Measurements from ENCODE around the gene FAM185A.
"Not testable (repeated sequence)": the region's sequence is repeated elsewhere in the genome, so short reads cannot be mapped to it uniquely, and the experiment has no call there.

FAM185A gene

DNA sequence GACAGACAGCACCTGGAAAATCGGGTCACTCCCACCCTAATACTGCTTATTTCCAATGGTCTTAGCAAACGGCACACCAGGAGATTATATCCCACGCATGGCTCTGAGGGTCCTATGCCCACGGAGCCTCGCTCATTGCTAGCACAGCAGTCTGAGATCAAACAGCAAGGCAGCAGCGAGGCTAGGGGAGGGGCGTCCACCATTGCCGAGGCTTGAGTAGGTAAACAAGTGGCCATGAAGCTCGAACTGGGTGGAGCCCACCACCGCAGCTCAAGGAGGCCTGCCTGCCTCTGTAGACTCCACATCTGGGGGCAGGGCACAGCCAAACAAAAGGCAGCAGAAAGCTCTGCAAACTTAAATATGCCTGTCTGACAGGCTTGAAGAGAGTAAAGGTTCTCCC is 32.1 kb downstream of the FAM185A start:
- not testable (repeated sequence) for DNase-seq

DNA sequence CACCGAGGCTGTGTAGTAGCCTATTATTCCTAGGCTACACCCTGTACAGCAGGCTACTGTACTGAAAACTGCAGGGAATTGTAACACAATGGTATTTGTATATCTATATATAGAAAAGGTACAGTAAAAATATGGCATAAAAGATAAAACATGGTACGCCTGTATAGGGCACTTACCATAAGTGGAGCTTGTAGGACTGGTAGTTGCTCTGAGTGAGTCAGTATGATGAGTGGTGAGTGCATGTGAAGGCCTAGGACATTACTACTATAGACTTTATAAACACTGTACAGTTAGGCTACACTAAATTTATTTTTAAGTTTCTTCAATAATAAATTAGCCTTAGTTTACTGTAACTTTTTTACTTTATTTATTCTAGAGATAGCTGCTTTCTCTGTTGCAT is 40.0 kb downstream of the FAM185A start:
- DNase-seq = not testable (repeated sequence)

DNA sequence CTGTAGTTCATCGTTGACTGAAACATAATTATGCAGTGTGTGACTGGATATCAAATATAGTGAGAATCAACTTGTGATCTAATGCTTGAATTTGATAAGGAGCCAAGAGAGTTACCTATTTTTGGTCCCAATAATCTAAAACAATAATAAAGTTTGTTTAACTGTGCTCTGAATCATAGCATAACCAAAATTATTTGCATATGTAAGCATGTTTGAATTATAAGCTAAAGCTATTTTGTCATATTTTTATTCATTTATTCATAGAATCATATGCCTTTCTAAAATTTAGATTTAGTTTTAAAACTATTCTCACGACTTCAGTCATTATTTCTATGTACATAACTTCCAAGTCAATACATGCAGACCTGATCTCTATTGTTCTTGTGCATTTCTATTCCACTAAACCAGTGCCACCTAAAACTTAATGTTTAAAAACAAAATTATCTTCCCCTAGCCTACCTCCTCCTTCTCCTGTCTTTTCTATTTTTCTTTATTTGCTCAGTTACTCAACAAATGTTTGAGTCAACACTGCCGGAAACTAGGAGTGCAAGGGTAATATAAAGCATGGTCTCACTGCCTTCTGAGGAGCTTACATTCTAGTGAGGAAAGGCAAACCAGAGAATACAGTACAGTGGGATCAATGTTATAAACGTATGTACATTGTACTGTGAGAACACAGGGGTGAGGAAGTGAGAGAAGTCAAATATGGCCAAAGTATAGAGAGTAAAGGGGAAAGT is 41.7 kb downstream of the FAM185A start:
- not testable (repeated sequence) for DNase-seq

DNA sequence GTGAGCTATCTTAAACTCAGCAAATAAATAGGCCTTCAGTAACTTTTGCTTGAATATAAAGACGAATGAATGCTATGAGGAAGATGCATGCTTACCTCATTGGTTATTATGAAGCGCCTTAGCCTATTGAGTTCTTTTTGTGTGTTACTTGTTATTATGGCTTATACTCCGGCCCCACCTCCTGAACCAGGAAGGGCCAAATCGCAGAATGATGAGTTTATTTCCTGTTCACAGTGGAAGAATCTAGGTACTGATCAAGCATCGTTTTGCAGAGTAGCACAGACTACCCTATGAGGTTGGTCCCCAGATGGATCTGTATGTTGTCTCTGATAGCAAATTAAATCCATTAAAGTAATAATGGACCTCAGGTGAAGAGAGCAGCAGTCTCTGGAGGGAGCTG is 42.6 kb downstream of the FAM185A start:
- not testable (repeated sequence) for DNase-seq

DNA sequence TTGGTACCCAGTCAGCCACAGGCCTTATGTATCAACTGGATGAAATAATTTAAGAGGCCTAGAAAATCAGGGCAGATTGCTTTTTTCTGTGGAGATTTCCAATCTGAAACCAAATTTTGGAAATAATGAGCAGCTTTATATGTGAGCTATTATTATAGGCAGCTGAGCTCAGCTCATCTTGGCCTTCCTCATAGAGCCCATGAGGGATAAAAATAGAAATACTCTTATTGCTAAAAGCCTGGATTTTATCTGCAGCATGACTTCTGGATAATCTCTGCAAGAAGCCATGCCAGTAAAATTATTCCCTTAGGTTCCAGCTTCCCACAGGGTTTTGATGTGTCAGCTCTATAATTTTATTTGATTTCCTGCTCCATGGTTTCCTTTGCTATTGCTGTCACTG is 43.0 kb downstream of the FAM185A start:
- DNase-seq = not testable (repeated sequence)

DNA sequence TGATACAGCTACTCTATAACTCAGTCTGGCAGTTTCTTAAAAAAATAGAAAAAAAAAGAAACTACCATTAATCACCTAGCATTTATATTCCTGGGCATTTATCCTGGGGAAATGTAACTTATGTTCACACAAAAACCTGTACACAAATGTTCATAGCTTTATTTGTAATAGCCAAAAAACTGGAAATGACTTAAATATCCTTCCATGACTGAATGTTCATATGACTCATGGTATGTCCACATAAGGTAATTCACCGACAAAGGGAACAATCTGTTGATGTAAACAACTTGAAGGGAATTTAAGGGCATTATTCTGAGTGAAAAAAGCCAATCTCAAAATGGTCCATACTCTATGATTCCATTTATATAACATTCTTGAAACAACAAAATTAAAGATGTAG is 45.8 kb downstream of the FAM185A start:
- DNase-seq = not testable (repeated sequence)

DNA sequence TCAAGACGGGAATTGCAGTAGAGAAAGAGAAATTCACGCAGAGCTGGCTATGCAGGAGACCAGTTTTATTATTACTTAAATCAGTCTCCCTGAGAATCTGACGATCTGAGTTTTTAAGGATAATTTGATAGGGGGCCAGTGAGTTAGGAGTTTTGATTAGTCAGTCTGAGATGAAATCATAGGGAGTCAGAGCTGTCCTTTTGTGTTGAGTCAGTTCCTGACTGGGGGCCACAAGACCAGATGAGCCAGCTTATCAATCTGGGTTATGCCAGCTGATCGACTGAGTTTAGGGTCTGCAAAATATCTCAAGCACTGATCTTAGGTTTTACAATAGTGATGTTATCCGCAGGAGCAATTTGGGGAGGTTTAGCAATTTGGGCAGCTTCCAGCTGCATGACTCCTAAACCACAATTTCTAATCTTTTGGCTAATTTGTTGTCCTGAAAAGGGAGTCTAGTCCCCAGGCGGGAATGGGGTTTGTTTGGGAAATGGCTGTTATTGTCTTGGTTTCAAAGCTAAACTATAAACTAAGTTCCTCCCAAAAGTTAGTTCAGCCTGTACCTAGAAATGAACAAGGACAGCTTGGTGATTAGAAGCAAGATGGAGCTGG is 47.3 kb downstream of the FAM185A start:
- DNase-seq = not testable (repeated sequence)

DNA sequence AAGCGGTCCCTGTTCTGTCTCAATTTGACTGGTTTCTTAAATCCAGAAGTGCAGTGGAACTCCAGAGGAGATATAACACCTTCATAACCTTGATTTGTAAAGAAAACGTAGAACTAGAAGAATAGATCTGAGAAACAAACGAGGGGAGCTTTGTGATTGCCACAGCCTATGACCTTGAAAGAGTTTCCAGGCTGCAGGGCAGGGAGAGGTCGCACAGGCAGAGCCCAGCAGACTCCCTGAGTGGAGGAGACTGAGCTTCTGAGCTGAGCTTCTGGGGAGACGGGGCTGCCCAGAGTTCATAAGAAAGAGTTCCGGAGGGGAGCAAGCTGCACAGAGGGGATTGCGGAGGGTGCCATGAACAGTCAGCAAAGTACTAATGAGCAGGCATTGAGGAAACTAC is 57.8 kb downstream of the FAM185A start:
- DNase-seq = no peak

DNA sequence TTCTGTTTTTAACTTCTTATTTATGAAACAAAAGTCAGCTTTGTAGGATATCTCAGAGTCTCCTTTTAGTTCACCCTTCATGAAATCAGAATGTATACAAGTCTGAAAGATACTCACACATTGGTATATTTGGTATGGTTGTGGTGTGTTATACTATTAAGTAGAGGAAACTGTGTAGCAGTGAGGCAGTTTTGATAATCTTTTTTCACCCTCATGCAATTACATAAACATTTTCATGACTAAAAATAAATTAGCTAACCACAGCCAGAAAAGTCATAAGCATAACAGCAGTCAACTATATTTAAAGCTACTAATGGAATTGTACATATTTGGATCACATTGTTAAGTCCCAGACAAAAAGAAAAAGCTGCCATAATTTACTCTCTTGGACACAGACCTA is 62.1 kb downstream of the FAM185A start:
- DNase-seq = no peak

DNA sequence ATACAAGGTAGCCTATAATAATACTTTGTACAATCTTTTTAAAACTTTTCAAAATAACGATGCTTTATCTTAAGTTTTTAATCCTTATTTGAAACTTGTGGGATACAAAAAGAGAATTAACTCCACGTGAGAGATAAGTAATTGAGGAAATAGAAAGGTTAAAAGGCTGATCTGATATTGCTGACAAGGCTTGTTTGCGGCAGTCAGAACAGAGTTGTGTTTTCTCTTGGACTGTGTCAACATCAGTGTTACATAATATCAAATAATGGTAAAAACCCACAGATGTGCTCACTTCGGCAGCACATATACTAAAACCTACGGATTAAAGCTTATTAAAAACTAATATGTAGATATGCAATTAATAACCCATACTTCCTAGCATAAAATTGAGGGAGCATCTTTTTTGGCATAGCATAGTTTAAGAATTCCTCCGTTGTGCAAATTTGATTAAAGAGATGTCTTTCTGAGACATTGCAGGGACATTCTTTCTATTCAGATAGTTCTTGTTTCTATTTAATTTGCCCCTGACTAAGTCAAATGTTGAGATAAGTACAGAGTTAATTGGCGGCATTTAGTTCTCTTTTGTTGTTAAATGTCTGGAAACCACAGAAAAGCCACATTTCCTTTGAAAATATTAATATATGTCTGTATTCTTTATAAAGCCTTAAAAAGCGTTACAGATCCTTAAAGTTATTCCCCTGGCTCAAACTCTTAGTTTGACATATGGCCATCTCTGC is 63.3 kb downstream of the FAM185A start:
- no peak for DNase-seq

DNA sequence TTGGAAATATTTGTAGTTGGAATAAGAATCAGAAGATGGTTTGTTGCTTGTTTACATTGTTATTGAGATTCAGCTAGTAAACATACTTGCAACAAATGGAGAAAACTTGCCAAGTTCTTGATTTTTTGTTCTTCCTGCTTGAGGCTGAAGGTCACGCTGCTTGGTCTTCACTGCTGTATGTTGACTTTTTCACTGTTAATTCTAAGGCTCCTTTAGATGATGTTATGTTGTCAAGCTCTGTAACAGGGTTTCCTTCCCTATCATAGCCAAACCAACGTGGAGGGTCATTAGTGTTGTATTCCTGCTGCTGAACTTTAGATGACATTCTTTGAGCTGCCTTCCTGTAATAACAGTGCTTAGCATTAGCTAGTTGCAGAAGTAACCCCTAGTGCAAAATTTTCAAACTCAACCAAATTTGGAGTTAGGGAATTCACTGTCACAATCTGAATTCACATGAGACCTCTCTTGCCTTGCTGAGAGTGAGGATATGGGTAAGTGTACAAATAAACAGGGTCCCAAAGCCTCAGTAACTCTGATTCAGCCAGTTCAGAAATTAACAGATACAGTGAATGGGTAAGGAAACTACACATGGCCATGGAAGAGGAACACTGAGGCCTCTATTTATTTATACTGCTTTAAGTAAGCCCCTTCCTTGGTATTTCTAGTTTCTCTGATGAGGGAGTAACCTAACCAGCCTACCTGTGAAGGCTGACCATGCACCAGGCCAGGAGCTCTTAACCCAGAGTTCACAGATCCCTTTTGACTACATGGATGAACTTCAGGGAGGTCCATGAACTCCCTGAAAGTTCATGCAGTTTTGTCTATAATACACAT is 64.6 kb downstream of the FAM185A start:
- DNase-seq = no peak

DNA sequence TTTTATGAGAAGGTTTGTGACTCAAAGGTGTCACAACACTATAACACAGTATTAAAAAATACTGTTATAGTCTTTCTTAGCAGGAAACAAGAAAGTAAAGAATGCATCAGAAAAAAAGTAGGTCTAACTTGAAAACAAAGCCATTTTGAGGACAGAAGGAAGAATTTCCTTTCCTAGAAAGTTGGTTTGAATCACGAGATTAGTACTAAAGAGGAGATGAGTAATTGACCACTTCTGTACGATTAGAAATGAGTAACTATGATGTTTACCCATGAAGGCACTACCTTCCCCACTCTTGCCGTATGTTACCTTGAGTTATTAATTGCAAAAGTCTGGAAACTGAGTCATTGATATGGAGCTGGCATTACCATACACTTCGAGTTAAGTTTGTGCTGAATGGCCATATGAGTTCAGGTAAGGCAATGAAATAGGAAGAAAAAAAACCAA is 65.2 kb downstream of the FAM185A start:
- no peak for DNase-seq

DNA sequence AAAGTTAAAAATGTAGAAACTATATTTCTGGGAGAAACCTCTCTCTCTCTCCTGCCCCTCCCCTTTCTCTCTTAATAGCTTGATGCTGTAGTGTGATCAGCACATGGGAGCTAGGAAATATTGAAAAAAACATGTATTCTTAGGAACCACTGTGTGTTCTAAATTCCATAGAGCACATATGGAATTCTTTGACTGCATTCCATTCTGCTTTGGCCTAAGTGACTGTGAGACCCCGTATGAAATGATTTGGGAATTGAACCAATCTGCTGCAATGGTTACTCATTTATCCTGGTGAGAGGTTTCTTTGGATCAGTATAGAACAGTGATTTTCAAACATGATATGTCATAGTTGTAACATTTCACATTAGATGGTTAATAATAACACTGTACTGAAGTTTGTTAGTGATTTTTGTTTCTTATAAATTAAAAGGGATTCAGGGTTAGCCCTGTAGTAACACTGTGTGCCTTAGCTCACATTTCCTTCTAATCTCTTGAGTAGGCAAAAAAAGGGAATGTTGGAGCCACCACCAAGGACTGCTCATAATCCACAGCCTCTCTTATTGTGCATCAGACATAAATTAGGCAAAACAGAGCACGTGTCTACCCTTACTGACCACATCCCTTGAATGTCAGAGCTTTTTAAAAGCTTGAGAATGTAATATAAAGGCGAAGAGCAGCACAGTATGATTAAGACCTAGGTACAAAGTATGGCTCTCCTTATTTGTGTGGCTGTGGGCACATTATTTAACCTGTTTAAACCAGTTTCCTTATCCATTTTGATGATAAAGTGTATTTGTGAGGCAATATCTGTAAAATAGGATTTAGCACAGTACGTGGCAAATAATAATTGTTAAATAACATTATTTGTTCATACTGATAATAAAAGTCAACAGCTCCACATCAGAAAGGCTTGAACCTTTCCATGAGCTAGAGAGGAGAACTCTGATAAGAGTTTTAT is 69.1 kb downstream of the FAM185A start:
- no peak for DNase-seq

DNA sequence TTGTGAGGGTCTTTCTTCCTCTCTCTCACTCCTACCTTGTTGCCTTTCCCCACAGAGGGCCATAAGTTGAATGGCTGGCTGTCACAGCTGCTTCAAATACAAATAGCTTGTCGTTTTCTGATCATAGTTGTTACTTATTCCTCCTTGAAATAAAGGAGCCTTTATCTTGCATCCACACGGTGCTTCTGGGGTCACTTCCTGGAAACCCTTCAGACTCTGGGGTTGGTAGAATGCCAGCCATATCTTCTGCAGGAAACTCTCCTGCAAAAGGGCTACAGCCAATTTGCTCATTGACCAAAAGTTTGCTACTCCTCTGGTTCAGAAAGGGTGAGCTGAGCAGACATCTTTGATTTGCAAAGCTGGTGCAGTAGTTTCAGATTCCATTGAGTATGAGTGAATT is 70.4 kb downstream of the FAM185A start:
- no peak for DNase-seq

DNA sequence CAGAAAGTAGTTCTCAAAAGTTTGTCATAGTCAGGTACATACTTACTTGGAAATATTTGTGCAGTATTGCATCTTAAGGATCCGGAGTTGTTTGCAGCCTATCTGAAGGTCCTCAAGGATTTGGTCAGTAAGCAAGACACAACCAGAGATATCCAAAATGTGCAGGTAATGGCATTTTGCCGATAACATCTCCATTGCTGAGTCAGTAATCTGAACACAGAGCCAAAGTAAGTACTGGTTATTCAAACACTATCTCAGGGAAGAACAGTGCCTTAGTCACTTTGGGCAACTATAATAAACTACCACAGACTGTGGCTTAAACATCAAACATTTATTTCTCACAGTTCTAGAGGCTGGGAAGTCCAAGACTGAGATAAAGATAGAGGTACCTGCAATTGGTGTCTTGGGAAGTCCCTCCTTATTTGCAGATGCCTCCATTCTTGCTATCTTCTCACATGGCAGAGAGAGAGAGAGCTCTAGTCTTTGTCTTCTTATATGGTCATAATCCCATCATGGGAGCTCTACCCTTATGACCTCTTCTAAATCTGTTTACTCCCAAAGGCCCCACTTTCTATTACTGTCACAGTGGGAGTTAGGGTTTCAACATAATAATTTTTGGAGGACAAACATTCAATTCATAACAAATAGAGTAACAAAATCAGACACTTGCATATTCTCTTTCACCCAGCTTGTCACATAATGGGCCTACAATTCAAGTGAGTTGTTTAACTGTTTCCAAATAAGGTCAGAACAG is 73.4 kb downstream of the FAM185A start:
- no peak for DNase-seq

DNA sequence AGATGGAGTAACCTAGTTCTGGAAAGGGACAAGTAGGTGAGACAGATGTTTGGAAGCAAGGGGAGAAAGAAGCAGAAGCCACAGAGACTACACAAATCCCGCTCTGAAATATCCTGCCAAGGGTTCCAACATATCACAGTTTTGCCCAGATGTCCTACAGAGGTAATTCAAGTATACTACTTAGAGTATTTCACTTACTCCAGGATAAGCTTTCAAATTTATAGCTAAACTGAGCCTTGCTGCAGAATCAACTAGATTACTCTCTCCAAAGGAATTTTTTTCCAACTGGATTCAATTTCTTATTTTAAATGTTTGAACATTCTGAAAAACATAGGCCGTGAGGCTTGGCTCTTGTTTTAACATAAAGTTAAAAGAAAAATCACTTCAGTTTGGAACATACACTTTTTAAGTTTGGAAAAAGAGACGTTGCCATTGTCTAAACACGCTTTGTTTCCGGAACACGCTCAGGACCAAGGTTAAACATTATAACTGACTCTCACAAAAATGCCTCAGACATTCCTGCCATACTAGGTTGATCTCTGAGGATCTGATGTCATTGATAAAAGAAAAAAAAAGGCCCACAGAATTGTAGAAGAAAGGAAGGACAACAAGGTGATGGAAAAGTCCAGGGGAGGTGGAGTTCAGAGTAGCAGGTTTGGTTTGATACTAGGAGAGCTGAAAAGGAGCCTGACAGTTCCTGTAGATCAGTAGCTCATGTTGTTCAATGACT is 74.8 kb downstream of the FAM185A start:
- DNase-seq = no peak

DNA sequence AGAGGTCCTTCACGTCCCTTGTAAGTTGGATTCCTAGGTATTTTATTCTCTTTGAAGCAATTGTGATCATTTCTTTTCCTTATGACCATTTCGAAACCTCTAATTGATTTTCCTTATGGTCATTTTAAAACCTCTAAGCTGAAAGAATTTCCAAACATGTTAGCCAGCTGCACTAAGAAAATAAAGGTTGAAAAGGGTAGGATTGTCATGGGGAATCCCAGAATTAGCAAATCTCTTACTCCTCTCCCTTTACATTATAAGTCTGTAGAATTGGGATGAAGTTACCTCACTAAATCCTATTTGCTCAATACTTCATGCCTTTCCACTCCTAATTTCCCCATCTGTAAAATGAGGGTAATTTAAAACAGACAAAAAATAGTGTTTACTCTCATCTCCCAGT is 79.5 kb downstream of the FAM185A start:
- DNase-seq = no peak

DNA sequence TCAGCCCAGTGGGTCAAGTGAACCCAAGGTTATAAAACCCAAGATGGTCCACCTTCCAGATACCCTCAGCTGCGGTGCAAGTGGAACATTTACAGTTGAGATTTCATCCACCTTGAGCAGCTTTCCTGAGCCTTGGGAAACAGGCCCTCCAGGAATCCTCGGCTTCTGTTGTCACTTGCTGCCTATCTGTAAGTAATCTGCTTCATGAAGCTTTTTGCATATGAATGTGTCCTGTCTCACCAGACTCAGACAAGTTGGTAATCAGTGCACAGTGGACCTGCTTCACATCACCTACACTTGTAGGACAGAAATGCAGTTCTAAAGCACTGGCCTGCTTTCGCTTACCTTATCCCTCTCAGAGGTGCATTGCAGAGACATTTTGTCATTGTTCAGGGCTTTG is 80.3 kb downstream of the FAM185A start:
- DNase-seq = no peak

DNA sequence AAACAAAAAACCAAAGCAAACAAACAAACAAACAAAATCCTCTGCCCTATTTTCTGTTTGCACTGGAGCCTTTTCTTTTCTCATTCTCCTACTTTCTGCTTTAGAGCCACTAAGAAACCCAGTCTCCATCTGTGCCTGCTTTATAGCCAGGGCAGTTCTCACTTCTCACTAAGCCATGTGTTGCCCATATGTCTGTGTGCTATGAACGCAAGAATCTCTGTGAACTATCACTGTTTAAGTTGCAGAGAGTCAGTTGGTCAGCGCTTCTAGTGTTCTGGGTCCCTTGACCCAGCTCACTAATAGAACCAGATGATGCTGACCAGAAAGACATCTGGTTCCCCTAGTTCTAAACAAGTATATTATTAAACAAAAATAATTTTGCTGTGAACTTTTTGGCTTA is 81.4 kb downstream of the FAM185A start:
- DNase-seq = no peak

DNA sequence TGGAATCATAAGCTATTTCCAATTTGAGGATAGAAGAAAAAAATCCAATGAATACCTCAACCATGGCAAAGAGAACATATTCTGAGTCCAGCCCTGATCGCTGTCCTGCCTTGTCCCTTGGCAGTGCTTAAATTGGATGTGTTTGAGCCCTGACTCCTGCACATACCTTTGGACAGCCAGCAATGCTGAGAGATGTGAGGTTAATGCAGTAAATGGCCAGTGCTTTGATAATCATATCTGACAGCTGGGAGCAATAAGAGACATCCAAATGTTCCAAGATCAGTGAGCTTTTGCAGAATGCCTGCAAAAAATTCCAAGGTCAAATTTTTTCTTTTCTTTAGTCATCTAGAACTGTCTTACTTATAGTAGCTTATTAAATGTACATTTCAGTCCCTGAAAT is 83.9 kb downstream of the FAM185A start:
- DNase-seq = no peak
